GM18867 (cell line): ENCODE data around the gene CENPB.

ENCODE experiments used
- ATAC-seq: cut with Tn5 transposase; IDR thresholded peaks from one replicate; pipeline ENCODE4 v1.9.1; 2021; ENCODE audit warnings: mild to moderate bottlenecking, moderate library complexity; ENCODE audit not compliant: unreplicated experiment

Gene CENPB

DNA sequence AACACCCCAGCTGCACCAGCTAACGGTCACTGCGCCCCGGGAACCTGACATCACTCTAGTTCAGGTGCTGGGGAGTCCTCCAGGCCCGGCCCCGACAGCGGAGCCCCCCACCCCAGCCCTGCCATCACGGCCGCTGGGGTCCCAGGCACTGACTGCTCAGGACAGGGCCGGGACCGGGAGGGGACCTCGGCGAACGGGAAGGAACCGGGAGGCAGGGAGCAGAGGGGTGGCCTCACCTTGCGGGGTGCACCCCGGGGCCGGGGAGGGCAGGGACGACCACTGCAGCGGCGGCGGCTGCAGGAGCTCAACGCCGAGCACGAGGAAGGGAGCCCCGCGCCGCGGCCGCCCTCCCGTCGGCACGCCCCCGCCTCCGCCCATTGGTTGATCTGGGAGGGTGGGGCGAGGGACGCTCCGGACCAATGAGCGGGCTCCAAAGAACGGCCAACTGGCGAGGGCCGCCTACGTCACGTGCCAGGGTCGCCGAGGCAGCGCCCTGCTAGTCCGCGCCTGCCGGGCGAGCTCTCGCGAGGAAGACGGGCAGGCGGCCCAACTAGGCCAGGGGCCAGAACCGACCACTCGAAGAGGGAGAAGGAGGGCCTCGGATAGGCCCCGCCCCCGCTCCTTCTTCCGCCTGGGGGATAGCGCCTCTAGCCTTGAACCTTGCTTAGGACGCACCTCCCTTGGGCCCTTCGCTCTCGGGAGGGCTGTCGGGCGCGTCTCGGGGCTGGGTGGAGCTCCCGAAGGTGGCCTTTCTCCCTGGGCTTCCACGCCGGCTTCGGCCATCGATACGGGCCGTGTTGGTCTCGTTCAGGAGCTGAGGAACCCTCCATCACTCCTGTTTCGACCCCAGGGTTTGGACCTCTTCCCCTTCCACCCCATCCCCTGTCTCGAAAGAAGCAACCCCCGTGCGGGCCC lies 18.9 kb downstream of the CENPB start, which contains the start of gene ADISSP:
TSS of gene ADISSP (minus strand) at position 327 of the 915 bp plus-strand sequence. CDS start 7,653 bp downstream, outside the sequence.
- peak; percentile 92 for ATAC-seq

DNA sequence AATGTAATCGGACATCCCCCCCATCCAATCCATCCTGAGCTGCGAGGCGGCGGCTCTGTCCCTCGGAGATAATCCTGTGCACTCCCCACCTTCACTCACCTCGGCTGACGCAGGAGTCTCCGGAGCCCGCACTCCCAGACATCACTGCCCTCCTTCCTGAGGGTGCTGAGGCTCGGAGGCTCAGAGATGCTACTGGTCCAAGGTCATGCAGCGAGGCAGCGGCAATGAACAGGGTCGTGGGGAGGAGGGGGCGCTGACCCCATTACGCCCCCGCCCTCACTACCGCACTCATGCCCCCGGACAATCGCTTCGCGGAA lies 19.5 kb downstream of the CENPB start:
- no peak for ATAC-seq

GRCh38 chr20:3766422-3767109 lies 20.0 kb downstream of the CENPB start:
- no peak for ATAC-seq

DNA sequence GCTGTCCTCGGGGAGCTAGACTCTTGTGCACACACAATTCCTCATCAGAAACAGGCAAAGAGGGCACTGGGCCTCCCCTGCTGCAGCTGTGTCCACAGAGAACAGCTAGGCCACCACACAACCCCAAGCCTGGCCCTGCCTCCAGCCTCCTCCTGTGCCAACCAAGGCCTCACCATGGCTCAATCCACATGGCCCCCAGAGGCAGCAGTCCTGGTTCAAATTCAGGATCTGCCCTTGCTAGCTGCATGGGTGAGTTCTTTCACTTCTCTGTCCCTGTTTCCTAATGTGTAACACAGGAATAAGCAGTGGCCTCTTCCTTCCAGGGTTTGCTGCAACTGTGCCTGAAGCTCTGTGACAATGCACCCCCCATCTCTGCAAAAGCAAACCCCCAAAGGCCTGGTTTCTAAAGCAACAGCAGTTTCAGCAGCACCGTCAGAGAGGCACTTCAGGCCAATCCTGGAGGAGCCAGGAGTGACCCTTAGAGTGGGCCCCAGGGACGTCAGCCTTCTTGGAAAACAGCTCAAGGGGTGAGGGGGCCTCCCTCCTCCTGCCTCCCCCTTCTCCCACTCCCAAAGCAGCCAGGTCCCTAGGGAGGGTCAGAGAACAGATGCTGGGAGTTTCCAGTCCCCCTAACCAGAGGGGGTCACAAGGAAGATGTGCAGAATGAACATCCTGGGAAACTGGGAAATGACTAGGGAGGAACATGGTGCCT lies 21.2 kb downstream of the CENPB start:
- ATAC-seq, result no peak

- no peak for ATAC-seq
Measured at GRCh38 chr20:3764659-3765058, 21.9 kb downstream of the CENPB start.

DNA sequence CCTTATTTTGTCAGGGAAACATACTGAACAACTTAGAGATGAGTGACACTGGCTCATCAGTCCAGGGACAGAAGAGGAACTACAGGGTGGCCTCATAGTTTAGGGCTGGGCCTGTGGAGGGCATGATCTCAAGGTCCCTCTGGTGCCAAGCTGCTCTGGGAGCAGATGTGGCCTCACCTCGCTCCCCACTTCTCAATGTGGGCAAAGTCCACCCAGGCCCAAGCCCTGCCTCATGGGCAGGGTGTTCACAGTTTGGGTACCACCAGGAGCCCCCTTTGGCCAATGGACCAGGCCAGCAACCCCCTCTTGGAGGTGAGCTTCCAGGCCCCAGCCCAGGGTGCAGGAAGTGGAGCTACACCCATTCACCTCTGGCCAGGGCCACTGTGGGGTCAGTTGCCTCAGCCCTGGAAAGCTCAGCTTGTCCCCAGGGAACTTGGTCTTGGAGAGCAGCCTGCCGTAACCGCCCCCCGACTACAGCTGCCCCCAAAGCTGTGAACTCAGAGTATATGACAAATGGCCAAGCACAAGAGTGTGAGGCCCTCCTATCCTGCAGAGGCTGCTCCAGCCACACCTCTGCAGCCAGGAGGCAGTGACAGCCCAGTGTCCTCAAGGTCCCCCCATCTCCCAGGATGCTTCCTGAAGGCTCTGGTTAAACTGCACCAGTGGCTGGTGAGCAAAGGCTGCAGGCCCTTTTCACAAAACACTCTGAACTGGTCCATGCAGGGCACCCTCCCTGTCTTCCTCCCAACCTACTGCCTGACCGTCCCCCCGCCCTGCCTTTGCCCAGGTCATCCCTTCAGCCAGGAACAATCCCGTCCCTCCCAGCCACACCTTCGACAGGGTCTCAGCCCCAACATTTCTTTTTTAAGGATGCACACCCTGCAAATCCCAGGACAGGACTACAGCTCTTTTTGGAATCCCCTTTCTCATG lies 22.6 kb downstream of the CENPB start:
- ATAC-seq, result no peak

DNA sequence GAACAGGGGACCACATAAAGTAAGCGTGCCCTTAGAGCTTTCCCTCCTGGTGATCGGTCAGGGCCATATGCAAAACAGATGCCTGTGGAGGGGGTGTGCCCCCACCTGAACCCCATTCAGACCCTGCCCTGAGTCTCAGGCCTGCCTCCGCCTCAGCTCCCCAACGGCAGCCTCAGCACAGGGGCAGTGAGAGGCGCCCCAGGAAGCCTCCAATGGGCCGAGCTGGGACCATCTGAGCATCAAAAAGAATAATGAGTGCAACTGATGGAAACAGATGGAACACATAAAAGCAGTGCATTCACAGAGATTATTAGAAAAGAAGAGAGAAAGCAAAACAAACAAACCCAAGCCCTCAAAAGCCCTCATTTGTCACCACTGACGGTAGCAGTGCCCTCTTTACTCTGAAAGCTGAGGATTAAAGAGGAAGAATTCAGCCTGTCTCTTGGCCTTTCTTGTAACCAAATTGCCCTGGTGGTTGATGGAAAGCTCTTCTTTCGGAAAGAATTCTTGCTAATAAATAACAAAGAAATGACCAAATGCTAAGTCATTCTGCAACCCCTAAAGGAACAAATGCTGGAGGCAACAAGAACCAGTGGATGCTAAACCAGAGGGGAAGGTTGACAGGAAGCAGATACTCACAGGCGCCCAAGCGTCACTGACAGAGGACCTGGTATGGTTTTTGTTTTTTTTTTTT lies 25.7 kb downstream of the CENPB start:
- ATAC-seq, result no peak

DNA sequence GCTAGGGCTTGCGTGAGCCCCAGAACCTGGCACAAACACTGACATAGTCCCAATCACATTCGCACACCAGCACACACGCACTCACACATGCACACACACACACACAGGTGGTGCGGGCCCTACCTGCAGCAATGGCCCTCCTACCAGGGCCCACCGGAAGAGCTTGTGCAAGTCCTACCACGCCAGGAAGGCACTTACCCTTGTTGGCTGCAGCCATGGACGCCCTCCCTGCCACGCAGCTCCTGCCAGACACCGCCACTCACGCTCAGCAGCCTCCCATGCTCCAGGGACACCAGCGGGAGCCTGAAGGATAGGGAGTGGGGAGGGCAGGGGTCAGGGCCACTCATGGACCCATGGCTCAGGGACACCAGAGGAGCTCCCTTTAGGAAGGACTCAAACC lies 26.7 kb downstream of the CENPB start:
- ATAC-seq, result no peak

- ATAC-seq, result no peak
Measured at GRCh38 chr20:3759316-3759823, 27.2 kb downstream of the CENPB start.

DNA sequence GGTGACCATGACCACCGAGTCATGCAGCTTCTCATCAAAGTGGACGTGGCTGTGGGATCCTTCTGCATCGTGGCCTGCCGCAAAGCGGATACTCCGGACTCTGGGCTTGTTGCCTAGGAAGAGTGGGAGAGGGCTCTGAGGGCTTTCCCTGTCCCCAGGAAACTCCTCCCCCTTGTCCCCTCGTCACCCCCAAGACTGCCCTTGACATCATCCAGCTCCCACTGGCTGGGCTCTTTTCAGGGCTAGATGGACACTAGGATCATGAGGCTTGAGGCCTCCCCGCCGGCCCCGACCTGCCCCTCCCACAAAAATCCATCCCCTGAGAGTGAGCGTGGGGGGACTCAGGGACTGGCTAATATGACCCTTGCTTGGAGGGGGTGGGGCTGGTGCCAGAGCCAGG lies 28.0 kb downstream of the CENPB start:
- ATAC-seq, result no peak

DNA sequence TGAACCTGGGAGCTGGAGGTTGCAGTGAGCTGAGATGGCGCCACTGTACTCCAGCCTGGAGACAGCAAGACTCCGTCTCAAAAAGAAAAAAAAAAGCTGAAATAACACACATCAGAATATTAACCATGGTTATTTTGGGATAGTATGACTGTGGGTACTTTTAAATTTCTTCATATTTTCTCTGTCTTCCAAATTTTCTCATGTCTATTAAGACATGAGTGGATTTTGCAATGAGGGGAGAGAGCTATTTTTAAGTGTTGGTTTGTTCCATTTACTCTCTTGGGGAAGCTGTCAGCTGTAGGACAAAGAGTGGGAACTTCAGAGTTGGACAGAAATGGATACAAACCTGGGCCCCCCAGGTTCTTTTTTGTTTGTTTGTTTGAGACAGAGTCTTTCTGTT lies 29.3 kb downstream of the CENPB start:
- no peak for ATAC-seq

DNA sequence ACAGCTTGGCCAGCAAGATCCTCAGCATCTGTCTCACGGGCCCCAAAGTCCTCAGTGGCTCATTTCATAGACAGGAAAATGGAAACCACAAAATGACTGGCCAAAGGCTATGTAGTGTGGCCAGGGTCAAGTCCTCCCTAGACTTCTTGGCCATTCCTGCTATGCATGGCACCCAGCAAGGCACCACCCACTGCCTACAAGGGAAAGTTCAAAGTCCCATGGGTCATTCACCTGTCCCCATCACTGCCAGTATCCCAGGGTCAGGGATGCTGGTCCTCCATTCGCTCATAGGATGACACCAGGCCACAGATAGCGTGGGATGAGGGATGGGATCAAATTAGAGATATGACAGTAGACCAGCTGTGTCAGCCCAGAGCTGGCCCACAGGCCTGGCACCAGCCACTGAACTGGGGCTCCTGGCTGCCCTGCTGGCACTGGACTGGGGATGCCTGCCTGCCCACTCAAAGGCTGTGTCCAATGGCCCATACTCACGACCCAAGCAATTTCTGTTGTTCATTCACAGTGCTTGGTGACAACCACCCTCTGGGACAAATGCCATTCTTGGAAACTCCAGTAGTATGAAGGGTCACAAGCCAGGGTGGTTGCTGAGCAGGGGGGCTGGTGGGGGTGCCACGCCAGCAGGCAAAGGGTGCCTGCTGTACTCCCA lies 30.6 kb downstream of the CENPB start:
- ATAC-seq, result no peak

DNA sequence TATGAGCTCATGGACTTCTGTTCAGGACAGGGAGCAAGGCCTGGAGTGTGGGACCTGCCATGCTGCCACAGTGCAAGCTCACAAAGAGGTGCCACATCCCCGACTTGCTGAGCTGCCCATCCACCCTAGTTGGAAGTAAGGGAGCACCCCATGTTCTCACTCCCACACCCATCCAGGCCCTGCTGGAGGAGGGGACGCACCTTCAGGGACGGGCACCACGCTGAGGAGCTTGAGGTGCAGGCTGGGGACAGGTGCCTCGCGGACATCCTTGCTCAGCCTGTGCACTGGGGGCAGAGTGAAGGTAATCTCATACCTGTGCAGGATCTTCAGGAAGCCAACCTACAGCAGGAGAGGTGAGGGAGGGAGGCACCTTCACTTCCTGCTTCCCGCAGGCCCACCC lies 31.3 kb downstream of the CENPB start:
- no peak for ATAC-seq

DNA sequence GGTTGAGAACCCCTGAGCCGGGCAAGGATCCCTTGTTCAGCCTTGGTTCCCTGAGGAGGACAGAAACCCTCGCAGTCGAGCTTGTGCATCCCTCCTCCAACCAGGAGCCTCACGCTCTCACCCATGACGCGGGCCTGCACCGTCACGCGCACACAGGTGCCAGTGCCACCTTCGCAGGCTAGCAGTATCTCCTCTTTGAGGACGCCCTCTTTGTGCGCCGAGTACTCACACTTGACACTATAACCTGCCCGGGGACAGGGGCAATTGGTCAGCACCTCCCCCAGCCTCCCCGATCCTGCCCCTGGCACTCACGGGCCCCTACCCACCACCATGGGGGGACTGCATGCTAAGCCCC lies 32.3 kb downstream of the CENPB start:
- ATAC-seq, result no peak

GRCh38 chr20:3753501-3754275 lies 32.9 kb downstream of the CENPB start:
- ATAC-seq, result no peak

GRCh38 chr20:3753098-3753497 lies 33.4 kb downstream of the CENPB start:
- no peak for ATAC-seq

GRCh38 chr20:3752386-3752759 lies 34.2 kb downstream of the CENPB start:
- ATAC-seq, result no peak

DNA sequence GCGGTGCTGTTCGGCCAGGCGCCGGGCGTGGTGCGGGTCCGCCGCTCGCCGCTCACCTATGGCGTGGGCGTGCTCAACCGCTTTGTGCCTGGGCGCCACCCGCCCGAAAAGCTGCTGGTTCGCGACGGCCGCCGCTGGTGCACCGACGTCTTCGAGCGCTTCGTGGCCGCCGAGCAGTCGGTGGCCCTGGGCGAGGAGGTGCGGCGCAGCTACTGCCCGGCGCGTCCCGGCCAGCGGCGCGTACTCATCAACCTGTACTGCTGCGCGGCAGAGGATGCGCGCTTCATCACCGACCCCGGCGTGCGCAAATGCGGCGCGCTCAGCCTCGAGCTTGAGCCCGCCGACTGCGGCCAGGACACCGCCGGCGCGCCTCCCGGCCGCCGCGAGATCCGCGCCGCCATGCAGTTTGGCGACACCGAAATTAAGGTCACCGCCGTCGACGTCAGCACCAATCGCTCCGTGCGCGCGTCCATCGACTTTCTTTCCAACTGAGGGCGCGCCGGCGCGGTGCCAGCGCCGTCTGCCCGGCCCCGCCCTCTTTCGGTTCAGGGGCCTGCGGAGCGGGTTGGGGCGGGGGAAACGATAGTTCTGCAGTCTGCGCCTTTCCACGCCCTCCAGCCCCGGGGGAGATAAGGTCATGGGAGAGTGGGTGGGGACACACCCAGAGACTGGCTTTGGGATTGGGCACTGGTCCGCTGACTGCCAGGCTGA lies 34.7 kb downstream of the CENPB start:
- no peak for ATAC-seq
